Posterior vena cava (tissue), 2 donors: Measurements from ENCODE around the gene ZNRD2. TPM values are rescaled to one million over a fixed set of nuclear protein-coding genes. Genes with fewer than 3 reads are reported as not detected.

Source experiments
- DNase-seq: peaks from one replicate; pipeline ENCODE4 v3.0.0-alpha.2; 2020; ENCODE audit warnings: low spot score
- intact Hi-C, 2 donors: fragments of 100-400 bp; cut with DNase I; formaldehyde crosslinking; loops; one replicate each; pipeline versions ENCODE4 v1.14.1 to v1.14.2; 2022 to 2023
- total RNA-seq, 2 donors: library from RNA; stranded (reverse); fragmentation: NEBNext Ultra II Directional; extraction: Animal tissue kit (Norgen Biotek cat#: 25700); gene quantifications; one replicate each; pipeline ENCODE4 v1.2.1, GENCODE V29; 2021
- donor health status: DM: yes; HTN: yes; CAD: no.
- donor health status: DM: yes; HTN: yes; CAD: no.

Gene ZNRD2
- total RNA-seq, 2 donors from 2014 or later = 29.2 to 29.5 TPM

GRCh38 chr11:65553301-65554001 lies 16.8 kb upstream of the ZNRD2 start:
- no peak for DNase-seq
- intact Hi-C loops = no loop called here

- DNase-seq = no peak
- intact Hi-C loops = no loop called here
Observed at GRCh38 chr11:65554057-65554818, 16.0 kb upstream of the ZNRD2 start.

DNA sequence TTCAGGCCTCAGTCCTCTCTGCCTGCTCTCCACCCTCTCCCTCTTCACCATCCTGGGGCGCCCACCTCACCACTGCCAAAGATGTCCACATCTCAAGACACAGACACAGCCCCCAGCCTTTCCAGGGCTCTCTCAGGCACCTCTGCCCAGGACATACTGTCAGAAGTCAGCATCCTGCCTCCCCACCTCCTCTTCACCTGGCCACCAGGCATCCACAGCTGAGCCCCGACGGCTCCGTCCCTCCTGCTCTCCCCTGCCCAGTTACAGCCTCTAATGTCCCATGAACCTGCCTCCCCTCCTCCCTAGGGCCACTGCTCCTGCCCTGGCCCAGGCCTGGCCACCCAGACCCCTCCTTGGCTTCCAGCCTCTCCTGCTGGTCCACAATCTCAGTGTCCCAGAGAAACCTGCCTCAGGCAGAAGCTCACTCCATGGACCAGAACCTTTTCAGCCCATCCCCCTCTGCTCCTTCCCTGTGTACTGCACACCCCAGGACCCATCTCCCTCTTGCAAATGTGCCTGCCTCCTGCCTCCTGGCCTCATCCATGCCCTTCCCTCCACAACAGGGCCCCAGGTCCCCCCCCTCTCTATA lies 15.3 kb upstream of the ZNRD2 start:
- DNase-seq = no peak
- intact Hi-C loops = loop anchor here in 1 of 2 donors (5.0 kb wide), 1 partner anchor 407 kb away; the partner anchor contains the start of gene SART1

DNA sequence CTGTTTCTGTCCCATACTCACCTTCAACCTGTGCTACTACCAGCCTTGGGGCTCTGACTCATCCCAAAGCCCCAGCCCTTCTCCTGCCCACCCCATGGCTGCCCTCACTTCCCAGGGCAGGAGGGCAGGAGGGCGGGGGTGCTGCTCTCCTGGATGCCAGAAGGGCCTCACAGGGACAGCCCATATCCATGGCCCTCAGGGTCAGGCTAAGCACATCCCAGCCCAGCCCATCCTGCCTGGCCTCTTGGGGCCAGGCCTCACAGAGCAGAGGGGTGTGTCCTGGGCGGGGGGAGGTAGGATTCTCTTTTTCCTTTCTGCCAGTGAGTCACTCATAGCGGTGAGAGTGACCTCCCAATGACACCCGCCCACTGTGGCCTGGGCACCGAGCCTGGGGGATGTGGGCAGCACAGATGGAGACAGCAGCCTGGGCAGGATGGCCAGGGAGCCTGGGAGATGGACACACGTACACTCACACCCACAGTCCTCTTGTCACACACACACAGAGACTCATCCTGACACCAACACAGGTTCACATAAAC lies 14.5 kb upstream of the ZNRD2 start:
- peak; percentile 93 for DNase-seq
- intact Hi-C loops = loop anchor here in 1 of 2 donors (5.0 kb wide), 1 partner anchor 407 kb away; the partner anchor contains the start of gene SART1

DNA sequence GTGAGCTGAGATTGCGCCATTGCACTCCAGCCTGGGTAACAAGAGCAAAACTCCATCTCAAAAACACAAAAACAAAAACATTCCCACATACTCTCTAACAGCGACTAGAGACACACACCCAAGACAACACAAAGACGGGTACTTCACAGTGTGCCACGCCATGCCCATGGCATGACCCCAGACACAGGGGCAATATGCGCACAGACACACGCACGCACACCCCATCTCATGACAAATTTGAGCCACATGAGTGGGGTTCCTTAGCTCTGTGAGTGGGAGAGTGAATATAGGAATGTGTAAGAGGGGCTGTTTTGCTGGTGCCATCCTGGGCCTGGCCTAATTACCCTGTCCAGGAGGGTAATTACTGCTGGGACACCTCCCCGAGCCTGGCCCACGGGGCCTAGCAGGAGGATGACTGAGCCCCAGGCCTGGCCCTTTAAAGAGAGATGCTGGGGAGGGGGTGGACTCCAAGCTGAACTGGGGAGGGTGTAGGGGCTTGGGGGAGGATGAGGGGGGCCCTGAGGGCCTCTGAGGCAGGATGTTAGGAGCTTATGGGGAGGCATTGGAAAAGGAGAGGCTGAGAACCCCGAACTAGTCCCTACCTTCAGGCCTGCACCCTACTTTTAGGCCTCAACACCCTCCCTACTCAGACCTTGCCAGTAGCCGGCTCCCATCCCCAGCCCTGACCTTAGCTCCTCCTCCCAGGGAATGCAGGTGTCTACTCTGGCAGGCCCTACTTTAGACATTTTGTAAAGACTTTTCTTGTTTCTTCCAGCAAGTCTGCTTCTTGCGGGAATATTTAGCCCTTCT lies 13.6 kb upstream of the ZNRD2 start:
- intact Hi-C loops = loop anchor here in 1 of 2 donors (5.0 kb wide), 1 partner anchor 406 kb away; the partner anchor contains the start of gene SART1
- no peak for DNase-seq

GRCh38 chr11:65557280-65558001 lies 12.8 kb upstream of the ZNRD2 start:
- intact Hi-C loops = loop anchor here in 1 of 2 donors (5.0 kb wide), 1 partner anchor 405 kb away; the partner anchor contains the start of gene SART1
- DNase-seq = no peak

DNA sequence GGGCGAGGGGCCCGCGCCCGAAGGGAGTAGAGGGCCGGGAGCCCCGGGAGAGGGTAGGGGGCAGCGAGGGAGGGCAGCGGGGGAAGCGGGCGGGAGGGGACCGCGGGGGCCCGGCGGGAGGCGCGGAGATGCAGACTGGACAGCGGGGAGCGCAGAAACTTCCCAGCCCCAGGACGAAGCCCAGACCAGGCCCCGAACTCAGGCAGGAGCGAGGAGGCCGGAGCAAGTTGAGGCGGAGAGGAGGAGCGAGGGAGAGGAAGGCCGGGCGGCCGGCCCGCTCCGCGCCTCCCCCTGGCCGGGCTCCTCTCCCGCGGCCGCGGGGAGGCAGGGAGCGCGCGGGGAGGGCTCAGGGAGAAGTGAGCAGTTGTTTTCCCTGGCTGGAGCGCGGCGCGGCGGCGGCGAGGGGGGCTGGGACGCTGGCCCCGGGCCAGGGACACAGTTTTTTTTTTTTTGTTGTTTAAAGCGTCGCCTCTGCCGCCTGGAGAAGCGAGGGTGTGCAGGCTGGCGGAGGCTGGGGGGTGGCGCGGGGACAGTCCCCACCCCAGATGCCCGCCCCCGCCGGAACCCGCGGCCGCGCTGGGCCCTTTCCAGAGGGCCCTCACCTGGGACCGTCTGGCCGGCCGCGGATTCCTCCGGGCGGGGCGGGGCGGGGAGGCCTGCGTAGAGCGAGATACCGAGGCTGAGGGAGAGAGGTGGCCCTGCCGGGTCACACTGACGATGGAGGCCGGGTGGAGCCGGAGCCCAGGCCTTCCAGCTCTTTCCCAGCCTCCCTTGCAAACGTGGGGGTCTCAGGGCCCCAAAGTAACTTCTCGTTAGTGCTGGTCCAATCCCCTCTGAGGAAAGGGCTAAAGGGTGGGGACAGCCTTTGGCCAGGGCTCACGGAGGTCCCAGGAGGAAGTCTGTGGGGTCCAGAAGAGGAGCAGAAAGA lies 12.0 kb upstream of the ZNRD2 start, which contains the start of gene LTBP3:
Gene LTBP3 (minus strand): TSS at position 358 of the 928 bp plus-strand sequence. CDS start 400 bp downstream, outside the sequence.
- intact Hi-C loops = loop anchor here in 1 of 2 donors (5.0 kb wide), 1 partner anchor 404 kb away; the partner anchor contains the start of gene SART1

GRCh38 chr11:65558930-65559509 lies 11.3 kb upstream of the ZNRD2 start:
- no peak for DNase-seq
- intact Hi-C loops = loop anchor here in 1 of 2 donors (5.0 kb wide), 1 partner anchor 403 kb away; the partner anchor contains the start of gene SART1

More for the DNA sequence above, 12.0 kb upstream of the ZNRD2 start, which contains the start of gene LTBP3:
- DNase-seq = peak; percentile 94

GRCh38 chr11:65559535-65559934 lies 10.7 kb upstream of the ZNRD2 start:
- no peak for DNase-seq
- intact Hi-C loops = loop anchor here in 1 of 2 donors (5.0 kb wide), 1 partner anchor 403 kb away; the partner anchor contains the start of gene SART1

DNA sequence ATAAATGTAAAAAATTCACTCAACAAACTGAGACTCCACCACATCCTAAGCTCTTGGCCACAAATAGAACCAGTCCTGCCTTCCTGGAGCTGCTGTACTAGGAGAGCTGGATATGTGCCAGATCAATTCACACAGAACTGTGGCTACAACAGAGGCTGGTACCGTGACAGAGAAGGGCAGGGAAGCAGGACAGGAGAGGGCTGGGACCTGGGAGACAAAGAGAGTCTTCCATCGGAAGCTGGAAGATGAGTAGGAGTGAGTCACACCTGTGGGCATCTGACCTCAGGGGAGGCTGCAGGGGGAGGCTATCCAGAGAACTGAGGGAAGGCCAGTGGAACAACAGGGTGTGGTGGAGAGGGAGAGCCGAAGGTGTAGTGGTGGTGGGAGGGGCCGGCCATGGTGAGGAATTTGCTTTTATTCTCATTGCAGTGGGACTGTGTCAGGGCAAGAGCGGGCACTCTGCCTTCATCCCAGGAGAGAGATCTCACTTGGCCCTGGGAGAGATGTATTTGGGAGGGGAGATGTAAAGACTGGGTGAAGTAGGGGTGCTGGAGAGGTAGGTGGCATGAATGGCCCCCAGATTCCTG lies 10.2 kb upstream of the ZNRD2 start:
- DNase-seq = no peak
- intact Hi-C loops = loop anchor here in 1 of 2 donors (5.0 kb wide), 1 partner anchor 402 kb away; the partner anchor contains the start of gene SART1

DNA sequence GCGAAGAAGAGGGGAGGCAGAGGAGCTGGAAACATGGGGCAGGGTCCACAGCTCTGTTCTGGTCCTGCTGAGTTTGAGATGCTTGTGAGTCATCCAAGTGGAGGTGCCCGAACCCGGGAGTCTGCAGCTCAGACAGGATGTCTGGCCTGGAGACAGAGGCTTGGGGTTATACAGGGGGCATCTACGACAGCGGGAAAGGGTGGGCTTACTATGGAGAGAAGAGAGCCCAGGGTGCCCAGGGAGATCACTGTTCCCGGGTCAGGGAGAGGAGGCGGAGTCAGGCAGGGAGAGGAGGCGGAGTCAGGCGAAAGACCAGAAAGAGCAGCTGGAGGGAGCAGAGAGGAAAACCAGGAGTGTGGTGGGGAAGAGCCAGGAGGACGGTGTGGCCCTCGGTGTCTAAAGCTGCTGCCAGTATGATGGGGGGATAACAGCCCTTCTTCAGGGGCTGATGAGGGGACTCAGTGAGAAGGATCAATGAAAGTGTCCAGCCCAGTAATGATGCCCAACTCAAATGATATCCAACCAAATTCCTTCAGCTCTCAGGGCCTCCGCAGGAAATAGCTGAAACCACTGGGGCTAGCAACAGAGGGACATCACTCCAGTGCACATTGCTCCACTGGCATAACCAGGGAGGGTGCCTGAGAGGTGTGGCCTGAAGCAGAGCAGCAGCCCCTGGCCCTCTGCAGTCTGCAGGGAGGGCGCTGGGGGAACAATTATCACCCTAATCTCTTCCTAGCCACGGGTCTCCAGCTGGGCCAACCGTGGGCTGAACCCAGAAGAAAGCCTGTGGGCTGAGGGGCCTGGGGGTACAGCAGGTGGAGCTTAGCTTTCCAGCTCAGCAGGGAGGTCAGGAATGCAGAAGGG lies 9.5 kb upstream of the ZNRD2 start:
- no peak for DNase-seq
- intact Hi-C loops = no loop called here

DNA sequence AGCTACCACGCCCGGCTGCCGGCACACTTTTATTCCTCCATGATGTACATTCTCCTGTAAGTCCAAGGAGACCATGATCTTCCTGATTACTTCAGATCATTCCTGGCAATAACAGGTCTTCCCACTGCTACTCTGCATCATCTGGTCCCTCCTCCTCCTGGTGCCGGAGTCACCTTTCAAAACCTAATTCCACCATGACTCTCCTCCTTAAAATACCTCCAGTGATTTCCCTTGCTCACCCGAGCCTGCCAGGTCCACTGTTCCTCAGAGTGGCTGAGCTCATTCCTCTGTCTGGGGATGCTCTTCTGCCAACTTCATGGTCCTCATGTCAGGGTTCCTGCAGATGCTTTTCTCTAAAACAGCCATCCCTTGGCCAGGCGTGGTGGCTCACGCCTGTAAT lies 8.3 kb upstream of the ZNRD2 start:
- intact Hi-C loops = no loop called here
- no peak for DNase-seq

- DNase-seq = no peak
- intact Hi-C loops = no loop called here
Observed at GRCh38 chr11:65562788-65563187, 7.5 kb upstream of the ZNRD2 start.

GRCh38 chr11:65563601-65564000 lies 6.7 kb upstream of the ZNRD2 start:
- DNase-seq = no peak
- intact Hi-C loops = no loop called here
